Measurements from ENCODE around the gene PXYLP1. TPM values are rescaled to one million over a fixed set of nuclear protein-coding genes. Genes with fewer than 3 reads are reported as not detected.

PXYLP1 gene
- total RNA-seq, 2 donors from 2014 or later = 37.7 to 53.6 TPM

GRCh38 chr3:141241616-141242376, 10.2 kb downstream of the PXYLP1 start:
- no peak overlapping the region for H3K9ac ChIP-seq (ENCODE audit: extremely low read depth, low read length, poor library complexity, severe bottlenecking)
- H3K4me3 ChIP-seq (ENCODE audit: low read length) = no peak overlapping the region
- peaks cover 27% of the 10 kb centered on the region for H3K36me3 ChIP-seq (ENCODE audit: control insufficient read depth, insufficient read depth, low read length)
- peaks cover 37% of the 10 kb centered on the region for H3K4me1 Mint-ChIP-seq
- H3K27ac Mint-ChIP-seq = no peak overlapping the region
- peaks cover 21% of the 10 kb centered on the region for H3K36me3 Mint-ChIP-seq (ENCODE audit: low read depth)
- peaks cover 28% of the 10 kb centered on the region for H3K4me1 ChIP-seq (ENCODE audit: control insufficient read depth, insufficient read depth, low read length)
- no peaks in the 10 kb centered on the region for H3K9me3 ChIP-seq (ENCODE audit: control insufficient read depth, low read length)
- no peak overlapping the region for H3K4me3 Mint-ChIP-seq
- no peak for DNase-seq
- no peak for TF ChIP-seq CTCF (conservative IDR thresholded peaks at IDR 0.05)
- WGBS, 2 experiments (ENCODE audit: insufficient coverage in 1 of 2, insufficient read length in 1 of 2) = 89 to 97% methylated on average over 4 to 12 of the region's 12 CpGs
- no peak overlapping the region for H3K27ac ChIP-seq (ENCODE audit: low read depth, low read length)
- no peaks in the 10 kb centered on the region for H3K27me3 Mint-ChIP-seq (ENCODE audit: insufficient read depth)
- no peaks in the 10 kb centered on the region for H3K9me3 Mint-ChIP-seq
- H3K27me3 ChIP-seq (ENCODE audit: control insufficient read depth, insufficient read depth, low read length, poor library complexity, severe bottlenecking) = no peaks in the 10 kb centered on the region

GRCh38 chr3:141242377-141243092, 10.9 kb downstream of the PXYLP1 start:
- no peak overlapping the region for H3K27ac ChIP-seq (ENCODE audit: low read depth, low read length)

GRCh38 chr3:141243271-141243707, 11.7 kb downstream of the PXYLP1 start:
- no peak overlapping the region for H3K9ac ChIP-seq (ENCODE audit: extremely low read depth, low read length, poor library complexity, severe bottlenecking)

More at GRCh38 chr3:141242377-141243092, 10.9 kb downstream of the PXYLP1 start:
- Mint-ChIP-seq H3K9me3 (no peaks in the 10 kb centered on the region), H3K4me3 (no peak overlapping the region), H3K36me3 (ENCODE audit: low read depth) (peaks cover 24% of the 10 kb centered on the region), H3K4me1 (peaks cover 35% of the 10 kb centered on the region), H3K27ac (no peak overlapping the region), H3K27me3 (ENCODE audit: insufficient read depth) (no peaks in the 10 kb centered on the region)
- WGBS, 2 experiments (ENCODE audit: insufficient coverage in 1 of 2, insufficient read length in 1 of 2) = 92 to 96% methylated on average over 3 to 5 of the region's 5 CpGs
- peak; percentile 16 for DNase-seq
- Histone ChIP-seq H3K9me3 (ENCODE audit: control insufficient read depth, low read length) (no peaks in the 10 kb centered on the region), H3K4me3 (ENCODE audit: low read length) (no peak overlapping the region), H3K4me1 (ENCODE audit: control insufficient read depth, insufficient read depth, low read length) (peaks cover 24% of the 10 kb centered on the region), H3K36me3 (ENCODE audit: control insufficient read depth, insufficient read depth, low read length) (peaks cover 22% of the 10 kb centered on the region), H3K9ac (ENCODE audit: extremely low read depth, low read length, poor library complexity, severe bottlenecking) (no peak overlapping the region), H3K27me3 (ENCODE audit: control insufficient read depth, insufficient read depth, low read length, poor library complexity, severe bottlenecking) (no peaks in the 10 kb centered on the region)
- TF ChIP-seq CTCF (conservative IDR thresholded peaks at IDR 0.05) = peak; percentile 21

More at GRCh38 chr3:141243271-141243707, 11.7 kb downstream of the PXYLP1 start:
- H3K4me1 Mint-ChIP-seq = peaks cover 29% of the 10 kb centered on the region
- TF ChIP-seq CTCF (conservative IDR thresholded peaks at IDR 0.05) = no peak
- peak; percentile 36 for DNase-seq
- H3K36me3 Mint-ChIP-seq (ENCODE audit: low read depth) = peaks cover 24% of the 10 kb centered on the region
- H3K9me3 Mint-ChIP-seq = no peaks in the 10 kb centered on the region
- Histone ChIP-seq H3K9me3 (ENCODE audit: control insufficient read depth, low read length) (no peaks in the 10 kb centered on the region), H3K27ac (ENCODE audit: low read depth, low read length) (no peak overlapping the region), H3K4me1 (ENCODE audit: control insufficient read depth, insufficient read depth, low read length) (peaks cover 24% of the 10 kb centered on the region), H3K27me3 (ENCODE audit: control insufficient read depth, insufficient read depth, low read length, poor library complexity, severe bottlenecking) (no peaks in the 10 kb centered on the region), H3K36me3 (ENCODE audit: control insufficient read depth, insufficient read depth, low read length) (peaks cover 22% of the 10 kb centered on the region), H3K4me3 (ENCODE audit: low read length) (no peak overlapping the region)
- 91 to 92% methylated on average over 8 to 11 of the region's 11 CpGs for WGBS, 2 experiments (ENCODE audit: insufficient coverage in 1 of 2, insufficient read length in 1 of 2)
- H3K4me3 Mint-ChIP-seq = no peak overlapping the region
- no peak overlapping the region for H3K27ac Mint-ChIP-seq
- H3K27me3 Mint-ChIP-seq (ENCODE audit: insufficient read depth) = no peaks in the 10 kb centered on the region

All from endodermal cell (in vitro differentiated cells).